Stimulated activated CD4-positive, alpha-beta T cell treated with anti-CD3 and anti-CD28 coated beads, Interleukin-4, amount 100 ng/mL, for 1 hour (primary cell): Measurements from ENCODE around the gene PRDX1.
"Not testable (repeated sequence)": the region's sequence is repeated elsewhere in the genome, so short reads cannot be mapped to it uniquely, and the experiment has no call there.

Source experiments
- DNase-seq: peaks from one replicate; pipeline ENCODE4 v3.0.0-alpha.2; 2020

Gene PRDX1

GRCh38 chr1:45535988-45536766, 14.5 kb upstream of the PRDX1 start:
- no peak for DNase-seq

- DNase-seq = no peak
These were observed 10.2 kb upstream of the PRDX1 start for GRCh38 chr1:45531873-45532272.

GRCh38 chr1:45530632-45531135, 9.0 kb upstream of the PRDX1 start:
- no peak for DNase-seq

- no peak for DNase-seq
These were observed 4.5 kb upstream of the PRDX1 start for GRCh38 chr1:45526135-45526644.

- DNase-seq = not testable (repeated sequence)
These were observed 2.3 kb upstream of the PRDX1 start for GRCh38 chr1:45523975-45524374.

GRCh38 chr1:45523516-45523915, 1.8 kb upstream of the PRDX1 start:
- not testable (repeated sequence) for DNase-seq

GRCh38 chr1:45522324-45523104, 830 bp upstream of the PRDX1 start:
- DNase-seq = no peak

- not testable (repeated sequence) for DNase-seq
These were observed 1.9 kb downstream of the PRDX1 start for GRCh38 chr1:45519774-45520173.

- no peak for DNase-seq
These were observed 2.8 kb downstream of the PRDX1 start for GRCh38 chr1:45518910-45519309.

GRCh38 chr1:45518366-45518765, 3.3 kb downstream of the PRDX1 start:
- not testable (repeated sequence) for DNase-seq

- no peak for DNase-seq
These were observed 5.2 kb downstream of the PRDX1 start for GRCh38 chr1:45516465-45516864.

GRCh38 chr1:45516036-45516435, 5.6 kb downstream of the PRDX1 start:
- DNase-seq = no peak

GRCh38 chr1:45513532-45514260, 8.0 kb downstream of the PRDX1 start:
- not testable (repeated sequence) for DNase-seq

- DNase-seq = peak; percentile 44
These were observed 9.0 kb downstream of the PRDX1 start for GRCh38 chr1:45512641-45513054.

- no peak for DNase-seq
These were observed 10.6 kb downstream of the PRDX1 start for GRCh38 chr1:45510972-45511527.

- no peak for DNase-seq
These were observed 11.4 kb downstream of the PRDX1 start for GRCh38 chr1:45510036-45510971.

- DNase-seq = no peak
These were observed 13.2 kb downstream of the PRDX1 start for GRCh38 chr1:45508295-45509151.

GRCh38 chr1:45507893-45508292, 13.8 kb downstream of the PRDX1 start:
- no peak for DNase-seq

- DNase-seq = no peak
These were observed 14.5 kb downstream of the PRDX1 start for GRCh38 chr1:45507195-45507594.
